Erythroblast (primary cell): ENCODE data around the gene VWC2.
"Not testable (repeated sequence)": the region's sequence is repeated elsewhere in the genome, so short reads cannot be mapped to it uniquely, and the experiment has no call there.

Experiments used
- GATA1 ChIP-seq: IDR thresholded peaks from 2 replicates; pipeline ENCODE4 v1.6.1; 2011; ENCODE audit warnings: low read depth, mild to moderate bottlenecking, control low read depth, low read length, moderate library complexity
- POLR2A ChIP-seq: IDR thresholded peaks from 2 replicates; pipeline ENCODE4 v1.6.1; 2011; ENCODE audit warnings: mild to moderate bottlenecking, low read length

- not testable (repeated sequence) for TF ChIP-seq POLR2A, GATA1
Measured at GRCh38 chr7:49851614-49851934, 78.1 kb downstream of the VWC2 start.
